Non-pigmented ciliary epithelial cell (primary cell): ENCODE results near the gene TADA1.

Experiments used
- DNase-seq: peaks from one replicate; pipeline ENCODE4 v3.0.0-alpha.2; 2010; ENCODE audit warnings: low read depth

The TADA1 gene, protein sequence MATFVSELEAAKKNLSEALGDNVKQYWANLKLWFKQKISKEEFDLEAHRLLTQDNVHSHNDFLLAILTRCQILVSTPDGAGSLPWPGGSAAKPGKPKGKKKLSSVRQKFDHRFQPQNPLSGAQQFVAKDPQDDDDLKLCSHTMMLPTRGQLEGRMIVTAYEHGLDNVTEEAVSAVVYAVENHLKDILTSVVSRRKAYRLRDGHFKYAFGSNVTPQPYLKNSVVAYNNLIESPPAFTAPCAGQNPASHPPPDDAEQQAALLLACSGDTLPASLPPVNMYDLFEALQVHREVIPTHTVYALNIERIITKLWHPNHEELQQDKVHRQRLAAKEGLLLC

DNA sequence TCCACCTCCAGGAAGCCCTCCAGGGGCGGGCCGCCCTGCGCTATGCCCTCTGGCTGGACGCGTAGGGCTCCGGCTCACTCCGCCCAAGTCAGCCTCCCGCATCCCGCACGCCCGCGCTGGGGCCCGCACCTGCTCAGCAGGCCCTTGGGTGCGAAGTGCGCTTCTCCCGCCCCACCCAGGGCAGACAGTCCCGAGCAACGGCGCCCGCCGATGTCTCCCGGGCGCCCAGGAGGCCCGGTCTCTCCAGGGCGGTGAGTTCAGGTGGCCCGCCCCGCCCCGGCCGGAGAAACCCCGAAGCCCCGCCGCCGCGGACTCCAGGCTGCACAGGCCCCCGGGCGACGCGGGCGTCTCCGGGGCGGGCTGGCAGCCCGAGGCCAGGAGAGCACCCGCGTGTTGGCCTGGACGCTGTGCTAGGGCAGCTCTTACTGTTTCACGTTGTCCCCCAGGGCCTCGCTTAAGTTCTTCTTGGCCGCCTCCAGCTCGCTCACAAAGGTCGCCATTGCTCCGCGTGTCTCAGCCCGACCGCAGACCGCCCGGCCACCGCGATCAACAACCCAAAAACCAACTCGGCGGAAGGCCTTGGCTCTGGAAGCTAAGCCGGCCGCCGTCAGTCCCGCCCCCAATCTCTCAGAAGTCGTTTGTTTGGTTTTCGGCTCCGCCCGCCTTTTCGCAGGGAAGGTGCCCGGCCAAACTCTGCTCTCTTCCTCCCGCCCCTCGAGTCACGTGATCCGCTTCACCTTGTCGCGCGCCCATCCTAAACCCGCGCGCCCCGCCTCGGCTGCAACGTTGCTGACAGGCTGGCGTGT is at the start of gene TADA1:
TSS of gene TADA1 (minus strand) at position 531 of the 806 bp plus-strand sequence. CDS start at position 500, 31 bp downstream.
- peak; percentile 81 for DNase-seq

DNA sequence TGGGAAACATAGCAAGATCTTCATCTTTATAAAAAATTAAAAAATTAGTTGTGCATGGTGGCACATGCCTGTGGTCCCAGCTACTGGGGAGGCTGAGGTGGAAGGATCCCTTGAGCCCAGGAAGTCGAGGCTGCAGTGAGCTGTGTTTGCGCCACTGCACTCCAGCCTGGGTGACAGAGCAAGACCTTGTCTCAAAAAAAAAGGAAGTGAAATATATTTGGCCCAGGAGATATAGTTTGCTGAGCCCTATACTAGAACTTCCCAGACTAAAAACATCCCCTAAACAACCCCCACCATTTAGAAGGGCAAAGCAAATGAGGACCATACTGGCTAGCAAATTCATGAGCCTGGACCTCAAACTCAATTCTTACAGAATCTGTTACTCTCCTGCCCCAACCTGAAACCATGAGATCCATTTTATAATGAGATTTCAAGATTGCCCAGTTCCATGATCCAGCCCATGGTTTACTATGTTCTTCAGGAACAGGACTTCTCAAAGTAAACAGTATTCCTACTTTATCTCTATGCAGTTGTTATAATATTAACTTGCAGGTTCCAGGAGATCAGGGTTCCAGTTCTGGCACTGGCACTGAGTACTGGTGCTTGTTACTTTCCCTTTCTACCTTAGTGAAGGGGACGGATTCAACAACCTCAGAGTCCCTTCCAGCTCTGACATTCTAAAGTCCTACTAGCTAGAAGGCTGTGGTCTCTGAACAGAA is 48.9 kb upstream of the TADA1 start:
- DNase-seq: no peak

DNA sequence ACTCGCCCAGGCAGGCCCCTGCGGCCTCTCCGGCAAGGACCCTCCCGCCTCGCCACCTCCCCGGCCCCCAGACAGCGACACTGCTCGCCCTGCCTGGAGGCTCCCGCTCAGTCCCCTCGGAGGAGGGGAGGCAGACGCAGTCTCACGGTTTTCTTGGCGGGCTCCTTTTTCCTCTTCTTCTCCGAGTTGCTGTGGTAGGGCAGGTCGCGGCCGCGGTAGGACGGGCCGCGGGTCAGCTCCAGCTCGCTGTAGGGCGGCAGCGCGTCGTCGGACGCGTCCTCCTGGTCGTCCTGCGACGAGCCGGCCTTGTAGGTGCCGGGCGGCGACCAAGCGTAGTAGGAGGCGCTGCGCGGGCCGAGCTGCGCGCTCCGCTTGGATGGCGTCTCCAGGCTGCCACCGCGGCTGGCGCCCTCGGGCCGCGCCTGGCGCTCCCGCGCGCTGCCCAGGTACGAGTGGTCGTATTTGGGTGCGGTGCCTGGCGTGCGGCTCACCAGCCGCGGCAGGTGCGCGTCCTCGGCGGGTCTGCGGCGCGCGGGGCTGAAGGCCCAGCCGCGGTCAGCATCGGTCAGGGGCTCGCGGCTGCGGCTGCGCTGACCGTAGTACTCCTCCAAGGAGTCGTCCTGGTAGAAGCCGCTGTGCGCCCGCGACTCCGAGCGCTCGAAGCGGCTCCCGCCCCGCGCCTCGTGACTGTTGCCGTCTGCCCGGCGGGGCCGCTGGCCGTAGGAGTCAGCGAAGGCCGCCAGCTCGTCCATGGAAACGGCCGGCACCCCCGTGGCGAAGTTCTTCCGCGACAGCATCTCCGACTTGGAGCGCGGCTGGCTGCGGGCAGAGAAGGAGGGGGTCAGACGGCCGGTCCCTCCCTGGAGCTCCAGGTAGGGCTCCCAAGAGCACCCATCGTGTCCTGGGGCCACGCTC is 44.8 kb upstream of the TADA1 start:
- no peak for DNase-seq

DNA sequence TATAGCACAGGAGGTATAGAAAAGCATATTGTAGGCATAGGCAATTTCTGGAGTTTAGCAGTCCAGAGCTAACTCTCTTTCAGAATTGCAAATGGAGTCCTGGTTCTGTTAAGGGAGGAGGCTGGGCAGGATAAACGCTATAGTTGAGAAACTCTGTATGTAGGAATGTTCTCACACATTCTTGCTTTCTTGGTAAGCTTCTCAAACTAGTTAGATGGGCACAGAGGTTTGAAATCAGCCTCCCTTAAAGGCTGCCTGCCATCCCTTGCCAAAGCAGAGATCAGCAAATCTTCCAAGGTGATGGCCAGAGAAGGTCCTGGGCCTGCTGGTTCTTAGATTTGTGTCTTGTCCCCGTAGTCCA is 42.9 kb upstream of the TADA1 start:
- DNase-seq: no peak

DNA sequence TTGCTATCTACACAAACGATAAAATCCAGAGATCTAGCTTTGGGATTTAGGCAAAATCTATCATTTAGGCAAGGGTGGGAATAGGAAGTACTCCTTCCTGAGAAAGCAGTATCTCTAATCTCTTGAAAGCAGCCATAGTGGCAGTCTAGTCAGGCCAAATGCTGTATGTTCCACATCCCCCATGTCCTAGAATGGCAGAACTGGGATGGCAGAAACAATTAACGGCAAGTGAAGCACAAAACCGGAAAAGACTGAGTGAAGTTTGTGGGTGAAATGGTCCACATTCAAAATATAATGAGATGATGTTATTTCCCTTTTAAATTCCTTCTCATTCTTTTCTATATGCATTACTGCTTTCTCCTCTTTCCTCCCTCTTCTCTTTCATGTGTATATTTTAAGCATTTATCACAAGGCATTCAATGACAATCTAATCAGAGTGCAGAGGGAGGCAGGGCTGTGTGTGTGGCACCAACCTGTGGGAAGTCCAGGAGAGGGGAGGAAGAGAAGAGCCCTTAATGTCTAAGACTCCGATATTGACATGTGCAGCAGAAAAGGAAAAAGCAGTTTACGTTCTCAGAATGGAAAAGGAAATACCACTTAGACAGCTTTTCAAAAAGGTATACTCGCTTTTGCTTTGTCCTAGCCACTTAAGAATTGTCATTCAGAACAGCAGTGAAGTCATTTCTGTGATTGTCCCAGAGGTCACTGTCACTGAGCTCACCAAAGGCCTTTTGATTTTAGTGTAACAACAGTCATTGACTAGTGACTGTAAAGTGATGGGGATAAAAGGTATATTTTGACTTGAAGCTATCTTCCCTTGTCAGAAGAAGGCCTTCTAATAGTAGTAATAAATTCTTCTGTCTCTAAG is 42.3 kb upstream of the TADA1 start:
- DNase-seq: no peak

DNA sequence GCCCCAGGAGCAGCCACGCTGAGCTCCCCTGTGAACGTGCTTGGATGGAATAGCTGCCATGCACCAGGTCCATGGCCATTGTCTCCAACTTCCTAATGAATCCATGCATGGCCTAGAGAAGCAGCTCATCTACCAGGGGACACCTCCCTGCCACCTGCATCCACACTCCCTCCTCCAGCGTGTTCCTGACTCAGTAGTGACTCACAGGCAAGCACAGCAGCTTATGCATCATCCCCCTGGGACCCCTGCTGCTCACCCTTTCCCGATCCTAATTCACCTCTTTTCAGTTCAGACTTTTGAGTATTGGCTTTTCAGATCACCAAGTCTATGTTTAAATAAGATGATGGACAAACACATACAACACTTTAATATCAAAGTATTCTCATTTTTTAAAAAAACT is 39.9 kb upstream of the TADA1 start:
- DNase-seq: no peak

DNA sequence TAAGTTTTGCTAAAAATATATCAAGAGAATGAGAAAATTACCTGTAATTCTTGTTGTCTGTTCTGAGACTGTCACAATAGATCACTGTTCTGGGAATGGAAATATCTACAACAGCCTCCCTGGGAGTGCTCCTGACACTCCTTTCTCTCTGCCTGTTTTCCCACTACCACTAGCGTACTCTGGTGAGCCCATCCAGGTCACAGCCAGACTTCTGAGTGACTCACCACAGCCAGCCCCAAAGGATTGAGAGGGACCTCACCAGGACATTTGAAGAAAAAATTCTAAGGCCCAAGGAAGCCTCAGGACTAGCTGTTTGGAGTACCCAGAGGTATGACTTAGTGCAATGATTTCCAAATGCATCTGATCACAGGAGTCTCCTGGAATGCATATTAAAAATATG is 39.0 kb upstream of the TADA1 start:
- DNase-seq: no peak

DNA sequence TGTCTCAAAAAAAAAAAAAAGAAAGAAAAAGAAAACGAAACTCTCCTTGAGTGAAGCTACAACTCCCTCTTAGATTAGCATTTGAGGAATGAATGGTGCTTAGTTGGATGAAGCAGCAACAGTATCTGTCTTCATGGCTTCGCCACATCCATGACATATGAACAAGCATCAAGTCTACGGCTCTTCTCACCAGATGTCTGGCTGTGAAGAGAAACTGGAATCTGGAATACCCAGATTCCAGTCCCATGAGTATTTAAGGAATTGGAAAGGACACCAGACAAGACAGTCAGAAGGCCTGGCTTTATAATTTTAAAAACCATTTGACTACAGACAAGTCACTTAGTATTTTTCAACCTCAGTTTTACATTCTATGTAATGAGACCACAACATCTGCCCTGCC is 38.0 kb upstream of the TADA1 start:
- DNase-seq: no peak

DNA sequence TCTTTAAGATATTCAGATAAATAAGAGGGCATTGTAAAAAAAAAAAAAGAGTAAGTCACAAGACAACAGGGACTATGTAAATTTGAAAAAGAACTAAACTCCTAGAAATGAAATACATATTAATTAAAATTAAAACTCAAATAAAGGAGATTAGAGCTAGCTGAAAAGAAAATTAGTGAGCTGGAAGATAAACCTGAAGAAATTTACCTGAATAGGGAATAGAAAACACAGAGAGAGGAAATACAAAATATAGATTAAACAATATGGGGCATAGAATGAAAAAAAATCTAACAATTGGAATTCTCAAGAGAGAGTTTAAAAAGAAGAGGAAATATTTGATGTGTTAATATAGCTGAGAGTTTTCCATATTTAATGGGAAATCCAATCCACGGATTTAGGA is 35.6 kb upstream of the TADA1 start:
- DNase-seq: no peak

DNA sequence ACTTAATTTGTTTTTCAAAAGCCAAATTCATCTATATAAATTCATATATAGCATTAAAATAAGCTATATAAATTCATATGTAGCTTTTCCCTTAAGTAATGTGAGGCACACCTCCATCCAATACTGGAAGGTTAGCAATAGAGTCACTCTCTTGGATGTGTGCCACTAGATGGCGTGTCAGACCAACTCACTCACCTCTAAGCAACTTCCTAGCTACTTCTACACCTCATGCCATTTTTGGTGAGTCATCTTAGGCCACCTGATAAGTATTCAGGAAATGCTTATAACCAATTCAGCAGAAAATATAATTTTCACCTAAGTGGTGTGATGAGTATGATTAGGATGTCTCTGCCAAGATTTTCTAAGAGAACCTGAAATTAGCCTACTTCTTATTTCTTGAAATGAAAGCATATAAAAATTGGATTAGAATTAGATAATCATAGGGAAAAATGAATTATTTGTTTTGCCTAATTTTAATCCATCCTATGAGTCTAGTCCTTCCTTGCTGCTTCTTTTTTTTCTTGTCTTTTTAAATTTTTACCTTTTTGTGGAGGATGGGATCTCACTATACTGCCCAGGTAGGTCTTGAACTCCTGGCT is 34.4 kb upstream of the TADA1 start:
- DNase-seq: peak; percentile 90

DNA sequence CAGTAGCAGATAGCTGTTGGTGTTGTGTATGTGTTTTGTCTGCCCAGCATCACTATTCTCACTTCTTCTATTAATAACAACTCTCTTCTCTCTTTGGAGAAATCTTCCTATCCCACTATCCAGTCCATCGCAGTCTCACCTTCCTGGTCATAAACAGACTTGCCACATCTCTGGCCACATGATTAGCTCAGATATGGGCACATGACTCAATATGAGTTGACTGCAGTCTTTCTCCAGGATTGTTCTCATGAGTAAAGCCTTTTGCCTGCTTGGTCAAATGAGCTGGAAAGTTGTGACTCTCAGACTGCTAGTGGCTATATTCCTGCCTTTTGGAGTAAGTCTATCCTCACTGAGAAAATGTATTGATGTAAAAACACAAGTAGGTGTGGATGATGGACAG is 32.9 kb upstream of the TADA1 start:
- DNase-seq: no peak

DNA sequence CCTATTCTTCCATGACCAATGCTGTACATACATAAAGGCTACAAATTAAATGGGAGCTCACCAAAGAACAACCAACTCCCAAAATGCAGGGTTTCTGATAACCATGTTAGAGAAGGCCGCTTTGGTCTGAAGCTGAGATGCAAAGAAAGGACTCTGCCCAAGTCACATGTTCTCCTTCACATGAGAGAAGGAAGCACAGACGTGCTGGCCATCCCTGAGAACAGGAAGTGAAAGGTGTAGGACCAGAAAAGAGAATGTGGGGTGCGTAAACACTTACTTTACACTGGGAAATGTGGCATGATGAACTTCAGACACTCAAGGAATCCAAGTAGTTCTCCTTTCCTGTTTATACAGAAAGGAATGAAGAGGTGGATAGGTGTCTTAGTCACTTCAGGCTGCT is 31.7 kb upstream of the TADA1 start:
- DNase-seq: no peak

DNA sequence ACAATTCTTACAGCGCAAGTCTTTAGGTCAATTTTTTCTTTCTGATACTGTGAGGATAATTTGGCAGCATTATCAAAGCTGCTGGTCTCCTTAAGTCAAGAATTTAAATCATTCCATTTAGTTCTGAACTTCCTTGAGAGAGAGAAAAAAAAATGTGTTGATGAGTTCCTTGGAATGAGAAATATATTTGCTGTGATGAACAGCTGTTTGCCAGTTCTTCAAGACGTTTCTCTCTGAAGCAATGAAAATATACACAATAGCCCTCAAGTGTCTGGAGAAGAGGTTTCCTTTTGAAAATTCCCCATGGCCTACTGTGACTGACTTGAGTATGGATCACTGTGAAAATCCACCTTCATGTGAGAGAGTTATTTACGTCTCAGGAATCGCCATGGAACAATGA is 31.0 kb upstream of the TADA1 start:
- DNase-seq: no peak

DNA sequence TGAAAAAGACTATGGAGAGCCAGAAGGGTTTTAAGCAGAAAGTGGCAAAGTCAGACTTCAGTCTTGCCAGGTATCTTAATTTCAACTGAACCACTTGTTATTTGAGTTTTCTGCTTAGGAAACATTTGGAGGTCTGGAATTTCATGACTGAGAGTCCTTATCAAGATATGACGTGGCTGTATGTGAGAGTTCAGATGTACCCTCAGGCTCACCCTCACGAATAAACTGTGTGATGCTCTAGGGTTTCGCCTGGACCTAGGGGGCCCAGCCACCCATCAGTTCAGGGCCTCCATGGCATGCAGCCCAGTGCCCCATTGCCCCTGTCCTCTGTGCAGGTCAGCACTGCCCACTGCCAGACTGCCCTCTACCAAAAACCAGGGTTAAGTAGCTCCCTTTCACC is 30.6 kb upstream of the TADA1 start:
- no peak for DNase-seq

DNA sequence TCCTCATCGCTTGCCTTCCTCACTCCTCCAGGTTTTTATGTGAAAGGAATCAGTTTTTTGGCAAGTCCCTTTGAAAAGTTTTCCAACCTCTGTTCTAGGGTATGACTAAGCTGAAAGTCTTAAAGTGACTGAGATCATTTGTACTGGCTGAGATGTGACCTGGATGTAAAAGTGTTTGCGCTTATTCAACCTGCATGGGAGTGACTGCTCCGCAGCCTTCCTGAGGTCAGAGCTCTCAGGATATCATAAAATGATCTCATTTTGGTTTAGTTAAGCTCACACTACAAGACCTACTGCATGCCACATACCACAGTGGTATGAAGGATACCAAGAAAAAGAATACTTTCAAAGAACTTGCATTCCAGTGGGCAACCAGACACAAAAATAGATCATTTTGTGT is 29.8 kb upstream of the TADA1 start:
- peak; percentile 75 for DNase-seq

DNA sequence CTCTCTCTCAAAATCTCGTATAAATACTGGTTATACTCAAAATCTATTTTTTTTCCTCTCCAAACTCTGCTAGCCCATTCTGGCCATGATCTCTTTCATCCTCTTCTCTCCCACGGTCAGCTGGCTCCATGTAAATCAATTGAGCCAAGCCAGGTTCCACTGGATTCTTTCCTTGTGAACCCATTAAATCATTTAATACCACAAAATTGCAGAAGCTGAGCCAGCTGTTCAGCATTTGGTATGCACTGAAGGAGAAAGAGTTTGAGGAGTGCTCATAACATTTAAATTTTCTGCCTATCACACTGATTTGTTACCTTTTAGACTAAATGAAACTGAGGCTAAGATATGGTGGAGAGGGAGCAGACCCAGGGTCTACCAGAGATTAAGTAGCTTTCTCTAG is 29.1 kb upstream of the TADA1 start:
- DNase-seq: no peak

DNA sequence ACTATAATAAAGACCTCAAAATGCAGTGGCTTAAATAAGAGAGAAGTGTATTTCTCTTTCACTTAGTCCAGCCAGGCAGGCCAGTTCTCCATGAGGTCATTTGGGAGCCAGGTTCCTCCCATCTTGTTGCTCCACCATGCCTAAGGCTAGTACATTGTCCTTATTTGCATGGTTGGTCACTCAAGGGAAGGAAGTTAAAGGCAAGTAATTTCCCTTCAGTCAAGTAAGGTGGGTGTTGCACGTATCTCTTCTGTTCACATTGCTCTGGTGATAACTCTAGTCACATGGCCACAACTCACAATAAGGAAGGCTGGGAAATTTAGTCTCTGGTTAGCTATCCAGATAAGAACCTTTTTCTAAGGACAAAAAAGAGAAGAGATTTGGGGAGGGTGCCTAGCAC is 27.2 kb upstream of the TADA1 start:
- DNase-seq: no peak

DNA sequence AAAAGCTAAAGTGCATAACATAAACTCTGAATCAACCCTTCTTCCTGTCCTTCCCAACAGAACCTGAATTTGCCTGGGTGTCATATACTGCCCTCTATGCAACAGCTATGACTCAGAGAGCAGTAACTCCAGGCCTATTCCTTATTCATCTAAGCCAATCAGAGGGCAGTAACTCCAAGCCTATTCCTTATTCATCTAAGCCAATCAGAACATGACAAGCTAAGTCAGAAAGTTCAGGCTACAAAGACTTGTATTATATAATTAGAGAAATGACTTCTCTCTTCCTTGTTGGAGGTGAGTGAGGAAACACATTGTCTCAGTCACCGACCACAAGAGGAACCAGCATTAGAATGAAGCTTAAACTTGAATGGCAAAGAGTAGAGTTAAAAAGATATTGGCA is 26.2 kb upstream of the TADA1 start:
- no peak for DNase-seq

DNA sequence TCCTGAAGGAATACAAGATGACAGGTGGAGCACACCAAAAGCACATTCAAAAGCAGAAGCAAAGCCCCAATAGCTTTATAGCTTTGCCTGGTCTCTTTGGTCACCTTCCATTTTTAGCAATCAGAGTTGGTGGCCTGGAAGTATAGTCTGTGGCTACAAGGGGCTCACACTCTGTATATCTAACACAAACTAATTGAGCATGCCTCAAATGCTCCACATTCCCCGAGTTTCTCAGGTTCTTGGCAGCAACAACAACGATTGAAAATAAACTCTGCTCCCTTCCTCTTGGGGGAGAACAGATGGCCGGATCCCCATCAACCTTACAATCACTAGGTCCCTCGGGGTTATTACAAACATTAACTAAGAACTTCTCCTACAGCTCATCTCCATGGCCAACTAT is 24.9 kb upstream of the TADA1 start:
- no peak for DNase-seq

DNA sequence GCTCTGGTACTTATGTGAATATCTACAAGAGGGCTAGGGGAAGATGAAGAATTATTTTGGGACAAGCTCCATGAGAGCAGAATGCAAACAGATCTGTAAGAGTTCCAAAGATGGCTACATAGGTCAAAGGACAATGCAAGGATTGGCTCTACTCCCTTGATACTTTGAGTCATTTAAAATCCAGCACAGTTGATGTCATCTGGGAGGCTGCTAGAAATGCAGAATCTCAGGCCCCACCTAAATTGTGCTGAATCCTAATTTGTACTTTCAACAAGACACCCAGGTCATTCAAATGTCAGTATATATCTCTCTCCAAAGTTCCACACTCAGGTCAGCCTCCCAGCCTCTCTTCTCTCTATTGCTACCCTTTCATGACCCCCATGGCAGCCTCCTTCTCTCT is 23.7 kb upstream of the TADA1 start:
- DNase-seq: no peak

DNA sequence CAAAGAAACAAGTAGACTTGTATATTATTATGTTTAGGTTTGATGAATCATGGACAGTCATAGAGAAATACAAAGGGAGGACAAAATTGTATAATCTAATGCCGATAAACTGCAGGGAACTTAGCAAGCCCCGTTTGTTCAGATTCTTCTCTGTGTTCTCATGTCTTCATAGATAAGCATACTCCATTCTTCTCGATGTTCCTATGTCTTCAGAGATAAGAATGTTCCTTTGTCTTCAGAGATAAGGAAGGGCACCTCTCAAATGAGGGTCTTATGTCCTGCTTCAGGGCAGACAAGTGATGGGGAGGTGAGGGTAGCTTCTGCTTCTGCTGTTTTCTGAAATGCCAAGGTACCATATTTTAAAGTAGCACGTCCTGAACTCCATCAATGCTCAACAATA is 19.7 kb upstream of the TADA1 start:
- DNase-seq: no peak
